ENCODE measurements around the gene MTHFSD. TPM values are rescaled to one million over a fixed set of nuclear protein-coding genes. Genes with fewer than 3 reads are reported as not detected.

The MTHFSD gene
- total RNA-seq, 1 experiment from 2014 or later, result 15.4 TPM

GRCh38 chr16:86530251-86531190 is 24.5 kb downstream of the MTHFSD start:
- no peak for DNase-seq (ENCODE audit: low spot score)

GRCh38 chr16:86529160-86529559 is 25.9 kb downstream of the MTHFSD start:
- DNase-seq (ENCODE audit: low spot score), result no peak

DNA sequence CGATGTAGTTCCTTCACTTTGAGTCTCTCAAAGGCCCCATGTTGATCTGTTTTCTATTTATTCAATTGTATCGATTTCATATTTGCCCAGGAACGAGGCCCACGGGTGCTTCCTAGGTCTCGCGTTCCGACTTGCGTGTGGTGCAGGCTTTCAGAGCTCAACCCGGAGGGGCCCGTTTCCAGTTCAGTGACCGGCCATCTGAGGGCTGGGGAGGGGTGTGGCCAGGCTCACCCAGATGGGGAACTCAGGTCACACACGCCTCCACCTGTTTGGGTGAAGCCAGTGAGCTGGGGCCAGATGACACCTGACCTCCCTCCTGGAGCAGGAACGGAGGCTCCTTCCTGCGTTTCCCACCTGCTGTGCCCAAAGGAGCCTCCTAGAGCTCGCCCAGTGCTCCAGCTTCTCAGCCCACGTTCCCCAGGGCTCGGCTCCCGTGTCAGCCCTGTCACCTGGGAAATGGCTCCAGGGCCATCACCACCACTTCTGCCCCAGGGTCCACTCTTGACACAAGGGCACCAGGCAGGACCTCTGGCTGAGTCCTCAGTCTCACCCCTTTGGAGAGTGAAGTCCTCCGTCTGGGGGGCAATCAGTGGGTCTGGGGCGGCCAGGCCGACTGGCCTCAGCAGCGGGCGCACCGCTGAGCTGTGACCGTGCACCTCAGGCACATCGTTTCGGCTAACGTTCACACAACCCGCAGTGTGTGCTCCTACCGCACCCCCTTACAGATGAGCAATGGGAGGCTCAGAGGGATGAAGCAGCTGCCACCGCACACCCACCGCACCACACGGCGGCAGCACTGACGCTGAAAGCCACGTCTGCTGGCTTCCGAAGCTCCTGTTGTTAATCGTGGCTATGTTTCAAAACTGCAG is 26.7 kb downstream of the MTHFSD start:
- no peak for DNase-seq (ENCODE audit: low spot score)

DNA sequence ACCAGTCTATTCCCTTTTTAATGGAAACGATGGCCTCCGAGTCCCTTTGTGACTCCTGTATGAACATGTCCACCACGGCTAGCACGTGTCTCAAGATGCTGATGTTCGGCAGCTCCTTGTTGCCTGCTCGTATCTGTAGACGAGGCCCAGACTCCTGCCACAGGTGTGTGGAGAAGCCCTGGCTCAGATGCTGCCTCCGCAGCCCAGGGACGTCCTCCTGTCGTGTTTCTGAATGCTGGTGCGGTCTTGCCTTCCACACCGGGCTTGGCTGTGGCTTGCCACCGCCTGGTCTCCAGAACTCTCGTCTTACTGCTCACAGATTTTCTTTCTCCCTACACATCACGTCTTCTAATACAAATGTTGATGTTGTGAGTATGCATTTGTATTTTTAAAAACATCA is 27.7 kb downstream of the MTHFSD start:
- DNase-seq (ENCODE audit: low spot score), result no peak

DNA sequence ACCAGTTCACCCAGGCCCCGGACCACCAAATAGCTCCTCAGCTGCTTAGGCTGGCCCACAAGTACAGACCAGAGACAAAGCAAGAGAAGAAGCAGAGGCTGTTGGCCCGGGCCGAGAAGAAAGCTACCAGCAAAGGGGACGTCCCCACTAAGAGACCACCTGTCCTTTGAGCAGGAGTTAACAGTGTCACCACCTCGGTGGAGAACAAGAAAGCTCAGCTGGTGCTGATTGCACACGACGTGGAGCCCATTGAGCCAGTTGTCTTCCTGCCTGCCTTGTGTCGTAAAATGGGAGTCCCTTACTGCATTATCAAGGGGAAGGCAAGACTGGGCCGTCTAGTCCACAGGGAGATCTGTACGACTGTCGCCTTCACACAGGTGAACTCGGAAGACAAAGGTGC is 29.3 kb downstream of the MTHFSD start:
- DNase-seq (ENCODE audit: low spot score), result no peak

- no peak for DNase-seq (ENCODE audit: low spot score)
Observed at GRCh38 chr16:86524029-86524428, 31.0 kb downstream of the MTHFSD start.

GRCh38 chr16:86523166-86523740 is 31.8 kb downstream of the MTHFSD start:
- no peak for DNase-seq (ENCODE audit: low spot score)

GRCh38 chr16:86522634-86523033 is 32.4 kb downstream of the MTHFSD start:
- no peak for DNase-seq (ENCODE audit: low spot score)

- DNase-seq (ENCODE audit: low spot score), result no peak
Observed at GRCh38 chr16:86521236-86522197, 33.5 kb downstream of the MTHFSD start.

GRCh38 chr16:86520317-86521210 is 34.5 kb downstream of the MTHFSD start:
- no peak for DNase-seq (ENCODE audit: low spot score)

DNA sequence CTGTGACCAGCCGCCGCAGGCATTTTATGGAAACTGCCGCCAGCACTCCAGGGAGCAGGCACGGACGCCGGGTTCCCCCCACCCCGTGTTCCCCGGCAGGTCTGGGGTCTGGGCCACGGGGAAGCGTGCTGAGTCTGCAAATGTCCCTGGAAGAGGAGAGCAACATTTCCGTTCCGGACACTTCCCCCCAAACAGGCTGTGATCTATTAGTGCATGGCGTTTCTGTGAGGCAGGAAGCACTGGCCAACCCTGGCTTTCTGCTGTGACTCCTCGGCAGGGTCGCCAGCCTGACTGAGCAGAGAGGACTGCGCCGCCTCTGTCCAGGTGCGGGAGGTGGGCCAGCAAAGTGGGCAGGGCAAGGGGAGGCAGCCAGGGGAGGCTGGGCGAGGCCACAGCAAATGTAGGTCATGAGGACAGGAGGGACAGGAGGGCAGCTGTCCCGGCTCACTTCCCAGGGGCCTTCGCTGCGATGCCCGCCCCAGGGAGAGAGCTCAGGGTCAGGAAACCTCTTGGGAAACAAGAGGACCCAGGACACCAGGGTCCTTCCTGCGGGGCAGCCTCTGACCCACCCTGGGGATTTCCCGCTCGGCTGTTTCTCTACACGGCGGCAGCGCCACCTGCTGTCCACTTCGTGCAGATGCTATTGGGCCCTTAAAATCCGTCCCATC is 35.3 kb downstream of the MTHFSD start:
- peak; percentile 70 for DNase-seq (ENCODE audit: low spot score)

- no peak for DNase-seq (ENCODE audit: low spot score)
Observed at GRCh38 chr16:86519007-86519648, 35.9 kb downstream of the MTHFSD start.

GRCh38 chr16:86517652-86518258 is 37.3 kb downstream of the MTHFSD start:
- peak; percentile 58 for DNase-seq (ENCODE audit: low spot score)

- no peak for DNase-seq (ENCODE audit: low spot score)
Observed at GRCh38 chr16:86517033-86517432, 38.0 kb downstream of the MTHFSD start.

GRCh38 chr16:86516623-86517003 is 38.4 kb downstream of the MTHFSD start:
- no peak for DNase-seq (ENCODE audit: low spot score)

DNA sequence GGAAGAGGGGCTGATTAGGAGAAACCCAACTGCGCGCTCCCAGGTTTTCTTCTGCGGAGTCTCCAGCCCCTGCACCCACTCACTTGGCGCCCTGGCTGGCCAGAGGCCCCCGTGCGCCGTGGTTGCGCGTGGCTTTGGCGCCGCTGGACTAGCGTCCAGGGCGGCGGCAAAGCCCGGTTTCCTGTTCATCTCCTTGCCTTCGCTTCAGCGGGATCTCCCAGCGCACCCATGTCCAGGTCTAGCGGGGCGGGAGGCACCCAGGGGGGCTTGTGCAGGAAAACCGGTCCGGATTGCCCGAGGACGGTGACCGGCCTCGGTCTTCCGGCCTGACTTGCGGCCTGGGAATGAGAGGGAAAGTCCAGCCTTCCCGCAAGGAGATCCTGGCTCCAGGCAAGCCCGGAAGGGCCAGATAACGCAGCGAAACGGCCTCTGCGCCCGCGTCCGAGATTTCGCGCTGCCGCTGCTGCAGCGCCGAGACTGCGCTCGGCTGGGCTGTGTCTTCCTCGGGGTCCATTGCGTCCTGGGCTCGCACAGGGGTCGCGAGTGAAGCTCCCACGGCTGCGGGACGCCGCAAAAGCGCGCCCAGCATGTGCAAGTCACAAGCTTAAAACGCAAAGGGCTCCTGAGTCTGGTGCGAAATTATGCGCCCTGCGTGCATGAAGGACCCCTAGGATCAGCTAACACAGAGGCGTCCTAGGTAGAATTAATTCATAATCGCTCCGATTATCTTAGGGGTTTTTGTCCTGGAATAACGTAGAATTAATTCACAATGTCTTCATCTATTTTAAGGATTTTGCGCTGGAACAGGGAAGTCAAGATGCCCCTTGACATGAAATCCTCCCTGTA is 39.0 kb downstream of the MTHFSD start:
- no peak for DNase-seq (ENCODE audit: low spot score)

DNA sequence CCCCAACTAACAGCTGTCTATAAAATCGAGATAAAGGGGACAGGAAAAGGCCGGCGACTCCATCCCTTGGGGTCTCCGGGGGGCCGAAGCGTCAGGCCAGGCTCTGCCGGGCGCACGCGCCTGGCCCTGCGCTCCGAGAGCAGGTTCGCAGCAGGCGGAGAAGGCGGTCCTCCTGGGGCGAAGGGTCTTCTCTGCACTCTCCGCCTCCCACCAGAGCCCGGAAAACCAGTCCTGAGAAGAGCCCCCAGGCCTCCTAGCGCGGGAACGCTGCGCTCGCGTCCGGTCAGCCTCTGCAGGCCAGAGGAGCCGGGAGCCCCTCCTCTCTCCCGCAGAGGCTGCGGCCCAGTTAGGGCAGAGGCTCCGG is 39.6 kb downstream of the MTHFSD start:
- DNase-seq (ENCODE audit: low spot score), result no peak
